ENCODE data around the gene RALB.
"Not testable (repeated sequence)": the region's sequence is repeated elsewhere in the genome, so short reads cannot be mapped to it uniquely, and the experiment has no call there.

RALB gene

DNA sequence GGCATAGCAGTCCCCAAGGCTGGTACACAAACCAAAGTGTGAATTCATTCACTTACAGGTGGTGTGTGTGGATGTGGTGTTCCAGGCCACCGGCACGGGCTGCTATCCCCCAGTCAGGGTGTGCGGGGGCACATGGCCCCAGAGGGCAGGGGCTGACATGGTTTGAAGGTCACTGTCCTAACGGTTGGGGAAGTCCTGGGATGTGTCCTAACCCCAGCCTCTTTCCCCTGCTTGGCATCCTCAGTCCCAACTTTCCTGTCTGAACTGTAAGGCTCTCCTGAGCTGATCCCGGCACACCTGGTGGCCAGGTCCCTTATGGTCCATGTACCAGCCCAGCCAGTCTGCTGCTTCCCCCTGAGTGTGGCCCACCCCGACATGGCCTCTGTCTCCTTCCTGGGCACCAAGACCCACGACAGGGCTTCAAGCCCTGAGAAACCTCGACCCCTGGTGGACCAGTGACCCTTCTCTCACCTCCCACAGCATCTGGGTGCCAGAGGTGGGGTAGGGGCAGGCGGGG is 27.0 kb upstream of the RALB start:
- no peak for DNase-seq

DNA sequence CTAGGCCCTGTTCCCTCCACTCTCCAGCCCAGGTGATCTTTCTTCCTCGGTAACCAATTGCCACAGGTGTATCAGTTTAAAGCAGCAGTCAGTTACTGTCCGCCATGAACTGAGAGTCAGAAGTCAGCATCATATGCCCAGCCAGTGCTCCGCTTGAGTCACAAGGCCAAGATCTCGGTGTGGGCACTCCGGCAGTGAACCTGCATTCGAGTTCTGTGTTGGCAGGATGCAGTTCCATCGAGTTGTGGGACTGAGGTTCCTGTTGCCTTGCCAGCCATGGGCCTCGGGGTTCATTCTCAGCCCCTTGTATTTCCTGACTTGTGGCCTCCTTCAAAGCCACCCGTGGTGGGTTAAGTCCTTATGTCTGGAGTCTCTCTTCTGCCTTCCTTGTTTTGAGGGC is 26.3 kb upstream of the RALB start:
- DNase-seq: no peak

DNA sequence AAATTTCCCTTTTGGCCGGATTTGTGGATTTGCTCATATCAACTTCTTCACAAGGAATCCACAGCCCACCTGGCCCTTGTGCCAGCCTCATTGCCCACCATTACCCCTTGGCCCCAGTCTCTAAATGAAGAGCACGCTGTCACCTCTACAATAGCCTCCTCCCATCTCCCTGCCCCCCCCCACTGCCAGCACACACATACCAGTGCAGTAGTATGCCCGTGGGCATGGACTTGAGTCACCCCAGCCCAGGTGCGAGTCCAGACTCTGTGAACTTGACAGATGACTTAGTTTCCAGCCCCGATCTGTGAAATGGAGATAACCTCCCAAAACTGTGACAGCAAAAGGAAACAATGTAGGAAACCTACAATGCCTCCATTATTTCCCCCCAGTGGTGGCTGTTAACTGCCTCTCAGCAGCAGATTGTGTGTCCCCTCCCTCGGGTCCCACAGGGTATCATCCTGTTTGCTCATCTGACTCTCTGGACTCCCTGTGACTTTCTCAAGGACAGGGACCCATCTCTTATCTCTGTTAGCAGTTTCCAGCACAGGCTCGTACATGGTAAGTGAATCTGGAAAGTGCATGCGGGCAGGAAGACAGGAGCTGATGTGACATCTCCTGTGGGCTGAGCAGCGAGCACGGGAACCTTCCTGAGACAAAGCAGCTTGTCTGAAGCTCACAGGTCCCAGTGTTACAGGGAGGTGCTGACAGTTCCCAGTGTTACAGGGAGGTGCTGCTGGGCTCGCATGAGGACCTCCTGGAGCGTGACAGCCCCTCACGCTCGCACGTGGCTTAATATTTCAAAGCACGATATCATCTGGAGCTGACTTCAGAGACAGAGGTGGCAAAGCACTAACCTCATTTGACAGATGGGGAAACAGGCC is 25.3 kb upstream of the RALB start:
- DNase-seq: no peak

DNA sequence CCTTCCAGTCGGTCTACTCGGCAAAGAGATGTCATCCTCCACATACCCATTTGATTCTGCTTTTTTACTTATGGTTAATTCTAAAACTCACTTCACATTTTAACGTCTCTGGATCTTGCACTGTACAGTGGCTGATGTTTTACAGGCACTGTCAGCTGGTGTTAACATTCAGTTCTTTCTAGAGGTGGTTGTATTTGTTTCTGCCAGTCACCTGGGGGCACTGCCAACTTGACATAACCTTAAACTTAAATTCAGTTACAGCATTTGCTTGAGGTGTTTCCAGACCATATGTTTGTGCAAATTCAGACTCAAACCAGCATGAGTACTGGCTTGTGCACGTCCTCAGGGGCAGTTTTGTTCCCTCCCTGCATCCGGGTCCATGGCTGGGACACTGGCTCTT is 24.1 kb upstream of the RALB start:
- DNase-seq: no peak

DNA sequence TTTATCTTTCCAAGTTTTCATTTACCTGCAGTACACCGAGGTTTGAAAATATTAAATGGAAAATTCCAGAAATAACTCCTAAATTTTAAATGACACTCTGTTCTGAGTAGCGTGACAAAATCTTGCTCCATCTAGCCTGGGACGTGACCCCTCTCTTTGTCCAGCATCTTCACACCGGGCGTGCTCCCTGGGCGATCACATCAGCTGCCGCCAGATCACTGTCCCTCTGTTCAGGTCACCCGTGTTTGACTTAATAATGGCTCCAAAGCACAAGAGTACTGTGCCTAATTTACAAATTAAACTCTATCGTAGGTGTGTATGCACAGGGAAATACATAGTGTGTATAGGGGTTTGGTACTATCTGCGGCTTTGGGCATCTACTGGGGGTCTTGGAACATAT is 23.3 kb upstream of the RALB start:
- DNase-seq: no peak

DNA sequence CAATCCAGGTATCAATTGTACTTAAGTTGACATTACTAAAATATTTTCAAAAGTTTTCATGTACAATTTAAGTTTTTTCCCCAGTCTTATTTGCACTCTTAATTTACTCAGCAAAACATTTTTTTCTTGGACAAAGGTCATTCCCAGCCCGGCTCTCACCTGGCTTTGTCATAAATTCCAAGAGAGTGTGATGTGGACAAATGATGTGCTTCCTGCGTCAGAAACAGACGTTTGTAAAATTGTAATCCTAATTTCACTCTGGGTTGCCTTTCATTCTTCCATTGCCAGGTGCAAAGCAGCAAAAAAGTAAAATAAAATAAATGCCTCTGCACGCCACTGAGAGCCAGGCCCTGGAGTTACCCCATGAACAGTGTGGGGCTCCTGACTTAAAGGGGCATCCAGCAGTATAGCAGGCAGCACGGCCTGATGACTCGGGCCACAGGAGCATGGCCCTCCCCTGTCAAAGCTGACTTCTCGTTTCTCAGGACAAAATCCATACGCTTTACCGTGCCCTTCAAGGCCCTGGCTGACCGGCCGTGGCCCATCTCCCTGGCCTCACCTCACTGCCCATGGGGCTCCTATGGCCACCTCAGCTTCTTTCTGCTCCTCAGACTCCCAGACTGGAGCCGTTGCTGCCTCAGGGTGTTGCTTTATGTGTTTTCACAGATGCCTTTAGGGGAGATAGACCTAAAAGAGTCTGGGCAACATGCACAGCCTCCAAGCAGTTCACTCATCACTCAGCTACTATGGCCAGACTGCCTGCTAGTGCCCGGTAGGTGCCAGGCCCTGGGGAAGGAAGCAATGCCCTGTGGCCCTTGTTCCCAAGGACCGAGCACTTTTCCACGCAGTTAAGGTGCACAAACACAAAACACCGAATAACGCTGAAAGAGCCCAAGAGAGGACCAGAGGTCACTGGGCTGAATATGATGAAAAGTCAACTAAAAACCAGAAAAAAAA is 21.9 kb upstream of the RALB start:
- DNase-seq: no peak

DNA sequence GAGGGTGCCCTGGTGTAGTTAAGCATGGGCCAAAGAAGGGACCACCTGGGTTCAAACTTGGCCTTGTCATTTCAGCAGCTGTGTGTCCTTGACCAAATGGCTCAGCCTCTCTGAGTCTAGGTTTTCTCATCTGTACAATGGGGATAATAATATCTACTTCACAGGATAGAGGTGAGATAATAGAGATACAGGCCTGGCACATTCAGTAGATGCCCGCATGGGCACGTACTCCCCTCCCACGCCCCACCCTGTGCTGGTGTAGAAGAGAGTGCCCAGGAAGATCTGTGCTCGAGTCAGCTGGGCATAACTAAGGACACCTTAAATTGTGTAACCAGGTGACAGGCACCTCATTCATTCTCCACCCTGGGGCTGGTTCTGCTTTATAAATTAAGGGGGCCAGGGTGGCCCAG is 21.1 kb upstream of the RALB start:
- DNase-seq: no peak

DNA sequence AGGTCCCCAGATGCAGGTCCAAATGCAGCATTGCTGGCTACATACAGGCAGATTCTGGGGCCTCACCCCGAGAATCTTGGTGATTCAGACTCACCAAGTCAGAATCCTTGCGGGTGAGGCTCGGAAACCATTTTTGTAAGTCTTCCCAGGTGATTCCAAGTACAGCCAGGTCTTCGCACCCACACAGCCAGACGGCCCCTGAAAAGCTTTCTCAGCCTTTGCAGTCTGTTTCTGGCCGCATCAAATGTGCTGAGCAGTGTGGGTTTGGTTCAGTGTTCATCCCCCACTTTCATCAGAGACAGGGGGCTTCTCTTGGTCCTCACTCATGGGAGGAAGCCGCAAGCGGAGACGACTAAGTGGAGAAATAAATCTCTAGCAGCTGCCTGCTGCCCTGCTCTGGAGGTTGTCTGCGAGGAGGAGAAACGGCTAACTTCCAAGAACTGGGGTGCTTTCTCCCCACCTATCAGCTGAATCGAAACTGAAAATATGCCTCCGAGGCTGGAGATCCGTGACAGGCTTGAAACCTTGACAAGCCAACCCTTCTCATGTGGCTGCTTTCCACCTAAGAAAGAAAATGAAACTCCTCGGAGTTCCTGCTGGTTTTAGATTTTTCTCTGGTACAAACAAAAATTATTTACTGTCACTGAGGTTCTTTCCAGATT is 20.5 kb upstream of the RALB start:
- peak; percentile 64 for DNase-seq

DNA sequence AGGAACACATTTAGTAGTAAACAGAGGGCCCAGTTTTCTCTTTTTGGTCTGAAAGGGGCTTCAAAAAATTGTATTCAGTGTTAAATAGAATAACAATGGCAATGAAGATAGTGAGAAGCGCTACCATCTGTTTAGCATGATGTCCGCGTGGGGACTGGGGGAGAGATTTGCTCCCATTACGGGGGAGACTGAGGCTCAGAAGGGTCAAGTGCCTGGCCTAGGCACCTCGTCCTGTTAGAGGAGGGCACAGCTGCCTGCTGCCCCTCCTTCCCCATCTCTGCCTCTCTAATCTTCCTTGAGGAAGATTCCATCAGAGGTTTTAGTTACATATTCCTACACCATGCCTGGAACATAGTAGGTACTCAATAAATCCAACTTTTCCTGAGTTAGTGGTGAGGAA is 19.4 kb upstream of the RALB start:
- no peak for DNase-seq

DNA sequence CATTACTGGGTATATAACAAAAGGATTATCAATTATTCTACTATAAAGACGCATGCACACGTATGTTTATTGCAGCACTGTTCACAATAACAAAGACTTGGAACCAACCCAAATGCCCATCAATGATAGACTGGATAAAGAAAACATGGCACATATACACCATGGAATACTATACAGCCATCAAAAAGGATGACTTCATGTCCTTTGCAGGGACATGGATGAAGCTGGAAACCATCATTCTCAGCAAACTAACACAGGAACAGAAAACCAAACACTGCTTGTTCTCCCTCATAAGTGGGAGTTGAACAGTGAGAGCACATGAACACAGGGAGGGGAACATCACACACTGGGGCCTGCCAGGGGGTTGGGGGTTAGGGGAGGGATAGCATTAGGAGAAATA is 17.5 kb upstream of the RALB start:
- not testable (repeated sequence) for DNase-seq

DNA sequence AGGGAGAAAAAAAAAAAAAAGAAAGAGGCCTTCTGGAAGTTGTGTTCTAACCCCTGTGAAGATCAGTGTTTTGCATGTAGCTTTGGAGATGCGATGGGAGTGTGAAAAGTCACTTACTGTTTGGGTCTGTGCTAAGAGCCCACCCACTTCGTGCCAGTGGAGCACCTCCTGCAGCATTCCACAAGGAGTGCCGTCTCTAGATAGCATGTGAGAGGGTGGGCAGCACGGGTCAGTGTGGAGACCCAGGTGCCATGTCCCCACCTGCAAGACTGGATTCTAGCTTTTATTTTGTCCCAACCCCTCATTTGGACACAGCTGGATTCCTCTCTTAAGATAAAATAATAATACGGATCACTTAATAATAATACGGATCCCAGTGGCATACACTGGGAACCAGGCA is 17.0 kb upstream of the RALB start:
- no peak for DNase-seq

DNA sequence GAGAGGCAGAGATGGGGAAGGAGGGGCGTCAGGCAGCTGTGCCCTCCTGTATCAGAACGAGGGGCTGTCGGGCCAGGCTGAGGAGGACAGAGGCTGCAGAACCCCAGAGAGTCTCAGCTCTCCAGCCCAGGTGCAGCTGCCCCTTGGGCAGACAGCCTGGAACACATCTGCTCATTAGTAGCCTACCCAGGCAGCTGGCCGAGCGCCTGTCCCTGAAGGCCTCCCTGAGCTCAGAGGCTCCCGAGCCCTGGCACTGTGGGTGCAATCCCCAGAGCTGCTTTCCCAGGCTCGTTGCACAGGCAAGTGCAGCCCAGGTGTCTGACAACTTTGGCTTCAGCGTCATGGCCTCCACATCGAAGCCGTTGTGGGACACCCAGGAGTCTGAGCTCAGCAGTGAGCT is 16.3 kb upstream of the RALB start:
- DNase-seq: no peak

DNA sequence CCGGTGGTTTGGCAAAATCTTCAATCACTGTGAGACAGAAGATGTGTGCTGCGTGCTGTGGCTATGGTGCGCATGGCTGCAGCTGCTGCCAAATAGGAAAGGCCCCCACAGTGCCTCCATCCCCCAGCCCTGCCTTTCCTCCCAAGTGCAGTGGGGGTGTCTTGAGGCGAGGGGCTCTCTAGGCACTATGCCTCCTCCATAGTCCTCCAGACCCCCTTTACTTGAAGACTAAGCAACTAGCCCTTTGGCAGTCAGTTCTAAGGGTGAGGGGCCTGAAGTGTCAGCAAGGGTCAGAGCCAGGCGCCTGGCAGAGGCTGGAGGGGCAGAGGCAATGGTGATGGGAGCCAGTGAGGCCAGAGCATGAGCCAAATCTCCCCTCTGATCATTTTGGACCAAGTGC is 15.9 kb upstream of the RALB start:
- no peak for DNase-seq

DNA sequence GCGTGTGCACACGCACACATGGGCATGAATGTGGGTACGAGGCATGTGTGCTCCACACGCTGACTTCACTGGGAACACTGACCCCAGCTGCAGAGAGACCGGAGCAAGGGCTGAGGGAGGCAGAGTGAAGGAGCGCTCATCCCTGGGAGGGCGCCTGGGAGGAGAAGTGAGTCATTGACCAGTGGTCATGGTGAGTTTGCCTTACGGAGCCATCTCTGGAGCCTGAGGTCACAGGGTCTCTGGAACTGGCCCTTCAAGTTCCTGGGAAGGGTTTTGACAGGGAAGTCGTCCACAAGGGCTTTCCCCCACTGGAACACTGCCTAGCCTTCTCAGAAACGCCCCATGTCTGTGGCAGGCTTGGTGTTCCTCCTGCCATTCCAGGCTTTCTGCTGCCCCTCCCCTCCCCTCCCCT is 15.2 kb upstream of the RALB start:
- DNase-seq: no peak

DNA sequence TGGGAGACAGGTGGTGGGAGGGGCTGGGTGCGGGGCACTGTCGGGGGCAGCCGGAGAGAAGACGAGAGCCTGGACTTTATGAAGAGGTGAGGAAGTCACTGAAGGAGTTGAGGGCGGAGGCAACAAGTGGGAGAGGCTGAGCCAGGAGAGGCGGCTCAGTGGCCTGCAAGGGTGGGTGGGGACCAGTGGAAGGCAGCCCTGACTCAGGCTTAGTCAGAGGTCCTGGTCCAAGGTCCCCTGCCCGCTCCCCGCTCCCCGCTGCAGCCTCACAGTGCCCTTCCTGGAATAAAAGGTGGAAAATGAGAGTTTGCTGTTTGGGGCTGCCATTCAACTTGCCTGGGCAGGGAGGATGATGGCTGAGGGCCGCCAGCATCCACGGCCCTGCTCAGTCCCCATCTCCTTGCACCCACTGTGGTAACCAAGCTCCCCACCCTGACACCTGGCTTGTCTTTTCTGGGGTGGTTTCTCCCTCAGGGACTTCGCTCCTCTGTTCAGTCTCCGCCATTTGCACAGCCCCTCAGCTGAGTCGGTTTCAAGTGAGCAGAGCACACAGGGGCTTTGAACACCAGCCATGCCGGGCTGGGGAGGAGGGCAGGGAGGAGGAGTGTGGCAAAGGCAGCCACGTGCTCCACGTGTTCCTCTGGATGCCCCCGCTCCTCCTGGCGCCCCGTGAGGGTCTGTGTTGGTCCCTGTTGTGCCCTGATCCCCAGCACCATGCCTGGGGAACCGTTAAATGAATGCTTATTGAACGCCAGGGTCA is 13.7 kb upstream of the RALB start:
- DNase-seq: no peak

DNA sequence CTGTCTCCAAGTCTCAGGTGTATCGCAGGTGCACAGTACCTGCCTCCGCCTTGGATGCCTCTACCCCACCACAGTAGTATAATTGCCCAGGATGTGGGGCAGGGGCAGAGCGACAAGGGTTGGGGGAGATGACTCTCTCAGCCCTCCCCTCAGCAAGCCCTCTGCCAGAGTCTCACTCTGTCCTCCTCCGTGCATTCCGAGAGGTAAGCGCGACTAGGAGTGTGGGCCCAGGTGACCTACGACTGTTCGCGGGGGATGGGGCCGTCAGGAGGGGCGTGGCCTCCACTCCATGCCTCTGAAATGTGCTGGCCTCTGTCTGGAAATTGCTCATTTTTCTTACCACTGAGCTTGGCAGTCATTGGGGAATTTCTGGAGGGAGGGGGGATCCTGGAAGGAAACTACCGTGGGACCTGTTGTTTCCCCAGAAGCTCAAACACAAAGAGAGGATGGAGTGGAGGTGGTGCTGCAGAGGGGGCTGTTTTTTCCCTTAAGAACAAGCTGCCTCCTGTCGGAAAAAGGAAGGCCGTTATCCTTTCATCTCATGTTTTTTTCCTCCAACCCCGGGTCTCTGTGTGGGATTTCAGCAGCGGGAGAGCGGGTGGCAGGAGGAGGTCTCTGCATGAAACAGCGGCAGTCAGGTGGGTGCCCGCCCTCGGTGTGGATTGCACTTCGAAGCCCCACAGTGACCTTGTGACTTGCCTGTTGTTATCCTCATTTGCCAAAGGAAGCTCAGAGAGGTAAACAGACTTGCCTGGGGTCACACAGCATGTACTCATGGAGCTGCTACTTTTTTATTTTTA is 13.0 kb upstream of the RALB start:
- DNase-seq: no peak

DNA sequence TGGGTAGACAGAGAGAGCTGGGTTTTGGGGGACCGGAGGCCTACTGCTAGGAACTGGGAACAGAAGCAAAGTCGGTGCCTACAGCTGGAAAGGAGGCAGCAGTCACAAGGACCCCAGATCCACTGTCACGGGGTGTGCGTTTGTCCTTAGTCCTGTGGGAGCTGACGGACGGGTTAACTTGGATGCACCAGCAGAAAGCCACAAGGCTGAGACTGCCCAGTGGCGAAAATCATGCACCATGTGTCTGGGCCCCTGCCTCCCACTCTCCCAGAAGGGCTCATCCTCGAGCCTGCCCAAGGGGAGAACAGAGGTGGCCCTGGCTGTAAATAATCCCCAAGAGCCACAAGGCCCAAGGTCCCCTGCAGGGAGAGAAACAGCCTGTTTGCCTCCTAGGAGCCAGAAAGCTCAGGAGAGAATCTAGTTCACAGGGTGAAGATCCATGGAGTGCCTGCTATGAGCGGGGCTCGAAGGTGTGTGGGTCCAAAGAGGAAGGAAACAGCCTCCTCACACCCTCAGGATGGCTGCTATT is 11.7 kb upstream of the RALB start:
- no peak for DNase-seq

DNA sequence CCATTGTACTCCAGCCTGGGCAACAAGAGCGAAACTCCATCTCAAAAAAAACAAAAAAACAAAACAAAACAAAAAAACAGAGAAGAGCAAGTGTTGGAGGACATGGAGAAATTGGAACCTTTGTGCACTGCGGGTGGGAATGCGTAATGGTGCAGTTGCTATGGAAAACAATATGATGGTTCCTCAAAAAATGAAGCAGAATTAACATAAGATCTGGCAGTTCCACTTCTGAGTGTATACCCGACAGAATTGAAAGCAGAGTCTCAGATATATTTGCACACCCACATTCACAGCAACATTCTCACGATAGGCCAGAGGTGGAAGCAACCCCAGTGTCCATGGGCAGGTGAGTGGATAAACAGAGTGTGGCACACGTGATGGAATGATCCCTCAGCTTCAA is 11.0 kb upstream of the RALB start:
- peak; percentile 68 for DNase-seq

DNA sequence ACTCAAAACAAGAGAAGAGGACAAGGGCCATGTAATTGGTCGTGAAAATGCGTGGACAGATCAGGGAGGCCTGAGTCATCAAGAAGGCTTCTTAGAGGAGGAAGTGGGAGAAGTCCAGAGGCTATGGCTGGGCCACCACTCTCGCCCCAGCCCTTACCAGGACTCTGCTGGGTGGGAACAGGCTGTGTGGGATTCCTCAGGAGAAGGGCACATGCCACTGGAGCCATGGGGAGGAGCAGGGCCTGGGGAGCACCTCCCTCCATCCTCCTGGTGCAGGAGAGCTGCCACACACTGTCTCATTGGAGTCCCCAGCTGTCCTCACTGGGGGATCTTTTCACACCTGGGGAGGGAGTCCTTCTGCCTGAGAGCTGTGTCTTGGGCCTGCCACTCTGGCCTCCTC is 9.4 kb upstream of the RALB start:
- peak; percentile 76 for DNase-seq

DNA sequence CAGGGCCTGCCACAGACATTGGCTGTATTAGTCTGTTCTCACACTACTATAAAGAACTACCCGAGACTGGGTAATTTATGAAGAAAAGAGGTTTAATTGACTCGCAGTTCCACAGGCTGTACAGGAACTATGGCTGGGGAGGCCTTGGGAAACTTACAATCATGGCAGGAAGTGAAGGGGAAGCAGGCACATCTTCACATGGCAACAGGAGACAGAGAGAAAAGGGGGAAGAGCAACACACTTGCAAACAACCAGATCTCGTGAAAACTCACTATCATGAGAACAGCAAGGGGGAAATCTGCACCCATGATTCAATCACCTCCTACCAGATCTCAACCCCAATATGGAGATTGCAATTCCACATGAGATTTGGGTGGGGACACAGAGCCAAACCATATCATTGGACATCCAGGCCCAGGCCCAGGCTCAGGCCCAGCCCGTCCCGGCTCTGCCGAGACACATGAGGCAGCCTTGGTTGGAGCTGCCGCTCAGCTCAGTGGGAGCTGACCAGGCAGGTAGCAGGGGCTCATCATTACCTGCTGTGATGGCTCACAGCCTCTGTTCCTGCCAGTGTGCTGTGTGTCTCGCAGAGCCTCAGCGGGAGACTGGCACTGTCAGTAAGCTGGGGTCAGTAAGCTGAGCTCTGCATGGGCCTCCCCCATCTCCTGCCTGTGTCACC is 8.6 kb upstream of the RALB start:
- no peak for DNase-seq
